ENCODE results near the gene SUPT3H. TPM values are rescaled to one million over a fixed set of nuclear protein-coding genes. Genes with fewer than 3 reads are reported as not detected.

SUPT3H gene
- total RNA-seq, 1 experiment from 2014 or later = 12.7 TPM

- Mint-ChIP-seq H3K4me3 (ENCODE audit: unreplicated experiment) (no peak overlapping the region), H3K27me3 (ENCODE audit: insufficient read depth, unreplicated experiment) (no peaks in the 10 kb centered on the region), H3K36me3 (ENCODE audit: insufficient read depth, unreplicated experiment) (no peaks in the 10 kb centered on the region), H3K4me1 (ENCODE audit: insufficient read depth, unreplicated experiment) (no peaks in the 10 kb centered on the region), H3K9me3 (ENCODE audit: unreplicated experiment) (no peaks in the 10 kb centered on the region), H3K27ac (ENCODE audit: low read depth, unreplicated experiment) (no peak overlapping the region)
- intact Hi-C loops (cut with micrococcal nuclease) = no loop called here
- CTCF ChIA-PET = interaction anchor here (0.6 to 3.3 kb wide), 2 partner anchors 261 to 711 kb away, joined by 4 to 9 read pairs; no protein-coding TSS in a partner anchor
- TF ChIP-seq CTCF (IDR thresholded peaks at IDR 0.05; ENCODE audit: unreplicated experiment) = no peak
- no peak for DNase-seq (ENCODE audit: unreplicated experiment)
- POLR2A ChIA-PET = interaction anchor here (1.1 kb wide), 1 partner anchor 13 kb away, joined by 5 read pairs; no protein-coding TSS in a partner anchor
- BruUV-seq (replicated peaks) = no TSS peak
These were observed 11.2 kb downstream of the SUPT3H start for GRCh38 chr6:45366534-45366933.

DNA sequence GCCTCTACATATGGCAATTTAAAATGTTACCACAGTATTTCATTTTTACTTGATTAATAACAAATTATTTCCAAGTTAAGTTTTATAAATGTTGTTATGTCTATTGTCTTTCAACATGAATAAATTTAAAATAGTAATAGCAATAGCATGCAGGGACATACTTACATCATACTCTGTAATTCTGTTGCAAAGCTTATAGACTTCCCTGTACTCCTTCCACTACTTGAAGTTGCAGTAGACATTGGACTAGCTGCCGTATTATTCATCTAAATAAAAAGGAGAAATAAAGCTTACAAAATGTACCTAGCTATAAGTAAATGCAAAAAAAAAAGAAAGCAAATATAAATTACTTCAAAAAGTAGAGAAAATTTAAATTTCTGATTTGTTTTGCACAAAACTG is 12.7 kb downstream of the SUPT3H start:
- Mint-ChIP-seq H3K4me1 (ENCODE audit: insufficient read depth, unreplicated experiment) (no peaks in the 10 kb centered on the region), H3K27me3 (ENCODE audit: insufficient read depth, unreplicated experiment) (no peaks in the 10 kb centered on the region), H3K9me3 (ENCODE audit: unreplicated experiment) (no peaks in the 10 kb centered on the region), H3K36me3 (ENCODE audit: insufficient read depth, unreplicated experiment) (no peaks in the 10 kb centered on the region), H3K4me3 (ENCODE audit: unreplicated experiment) (no peak overlapping the region), H3K27ac (ENCODE audit: low read depth, unreplicated experiment) (no peak overlapping the region)
- POLR2A ChIA-PET = interaction anchor here (0.7 to 1.0 kb wide), 2 partner anchors 13 to 18 kb away, joined by 3 read pairs; partner anchors contain the start of gene SUPT3H
- no peak for DNase-seq (ENCODE audit: unreplicated experiment)
- intact Hi-C loops (cut with micrococcal nuclease) = no loop called here
- BruUV-seq (replicated peaks) = no TSS peak
- CTCF ChIA-PET = interaction anchor here (0.6 kb wide), 1 partner anchor 41 kb away, joined by 3 read pairs; no protein-coding TSS in a partner anchor
- no peak for TF ChIP-seq CTCF (IDR thresholded peaks at IDR 0.05; ENCODE audit: unreplicated experiment)

DNA sequence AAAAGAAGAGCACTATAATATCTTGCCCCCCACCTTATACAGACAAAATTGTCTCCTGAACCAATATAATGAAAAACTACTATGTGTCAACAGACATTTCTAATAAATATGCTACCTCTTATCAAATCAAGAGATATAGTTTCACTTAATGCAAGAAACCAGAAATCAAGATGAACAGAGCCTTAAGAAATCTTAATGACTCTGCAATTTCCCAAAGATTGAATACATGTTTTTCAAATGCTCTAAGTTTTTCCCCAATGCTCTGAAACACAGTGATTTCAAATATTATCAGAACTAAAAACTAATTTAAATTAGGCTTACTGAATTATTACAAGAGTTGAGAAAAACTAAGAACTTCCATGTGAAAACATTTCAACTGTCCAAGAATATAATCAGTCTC is 13.3 kb downstream of the SUPT3H start:
- no peak for TF ChIP-seq CTCF (IDR thresholded peaks at IDR 0.05; ENCODE audit: unreplicated experiment)
- no peak for DNase-seq (ENCODE audit: unreplicated experiment)
- peaks cover 5% of the 10 kb centered on the region for H3K36me3 Mint-ChIP-seq (ENCODE audit: insufficient read depth, unreplicated experiment)
- no peak overlapping the region for H3K27ac Mint-ChIP-seq (ENCODE audit: low read depth, unreplicated experiment)
- POLR2A ChIA-PET = interaction anchor here (1.0 to 1.2 kb wide), 2 partner anchors 16 to 18 kb away, joined by 3 to 4 read pairs; no protein-coding TSS in a partner anchor
- H3K4me3 Mint-ChIP-seq (ENCODE audit: unreplicated experiment) = no peak overlapping the region
- no peaks in the 10 kb centered on the region for H3K27me3 Mint-ChIP-seq (ENCODE audit: insufficient read depth, unreplicated experiment)
- BruUV-seq (replicated peaks) = no TSS peak
- CTCF ChIA-PET = no interaction called here
- H3K4me1 Mint-ChIP-seq (ENCODE audit: insufficient read depth, unreplicated experiment) = no peaks in the 10 kb centered on the region
- intact Hi-C loops (cut with micrococcal nuclease) = no loop called here
- H3K9me3 Mint-ChIP-seq (ENCODE audit: unreplicated experiment) = no peaks in the 10 kb centered on the region

DNA sequence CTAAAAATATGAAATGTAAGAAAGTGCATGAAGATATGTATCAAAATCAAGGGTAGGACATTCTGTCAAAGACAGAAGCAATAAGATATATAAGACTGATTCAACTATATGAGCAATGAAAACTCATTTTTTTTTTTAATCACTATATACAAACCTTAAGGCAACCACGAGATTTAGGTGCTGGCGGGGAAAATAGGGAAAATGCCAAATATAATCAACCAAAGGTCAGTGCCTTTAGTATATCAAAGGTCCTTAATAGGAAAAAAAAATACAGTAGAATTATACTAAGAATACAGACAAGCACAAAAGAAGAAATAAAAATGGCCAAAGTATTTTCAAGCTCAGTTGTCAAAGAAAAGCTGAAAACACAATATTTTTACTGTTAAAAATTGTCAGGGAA is 24.1 kb downstream of the SUPT3H start:
- CTCF ChIA-PET = no interaction called here
- no peaks in the 10 kb centered on the region for H3K27me3 Mint-ChIP-seq (ENCODE audit: insufficient read depth, unreplicated experiment)
- no peak overlapping the region for H3K27ac Mint-ChIP-seq (ENCODE audit: low read depth, unreplicated experiment)
- no peak for DNase-seq (ENCODE audit: unreplicated experiment)
- no peaks in the 10 kb centered on the region for H3K9me3 Mint-ChIP-seq (ENCODE audit: unreplicated experiment)
- intact Hi-C loops (cut with micrococcal nuclease) = no loop called here
- H3K36me3 Mint-ChIP-seq (ENCODE audit: insufficient read depth, unreplicated experiment) = no peaks in the 10 kb centered on the region
- no peak overlapping the region for H3K4me3 Mint-ChIP-seq (ENCODE audit: unreplicated experiment)
- no peaks in the 10 kb centered on the region for H3K4me1 Mint-ChIP-seq (ENCODE audit: insufficient read depth, unreplicated experiment)
- TF ChIP-seq CTCF (IDR thresholded peaks at IDR 0.05; ENCODE audit: unreplicated experiment) = no peak
- POLR2A ChIA-PET = interaction anchor here (1.6 kb wide), 1 partner anchor 12 kb away, joined by 5 read pairs; no protein-coding TSS in a partner anchor
- no TSS peak for BruUV-seq (replicated peaks)

Measured in MCF 10A (cell line).